Measurements from ENCODE around the gene SERTAD2. TPM values are rescaled to one million over a fixed set of nuclear protein-coding genes. Genes with fewer than 3 reads are reported as not detected.

Gene SERTAD2
- total RNA-seq, 2 experiments from 2014 or later: 50.5 to 54.1 TPM

DNA sequence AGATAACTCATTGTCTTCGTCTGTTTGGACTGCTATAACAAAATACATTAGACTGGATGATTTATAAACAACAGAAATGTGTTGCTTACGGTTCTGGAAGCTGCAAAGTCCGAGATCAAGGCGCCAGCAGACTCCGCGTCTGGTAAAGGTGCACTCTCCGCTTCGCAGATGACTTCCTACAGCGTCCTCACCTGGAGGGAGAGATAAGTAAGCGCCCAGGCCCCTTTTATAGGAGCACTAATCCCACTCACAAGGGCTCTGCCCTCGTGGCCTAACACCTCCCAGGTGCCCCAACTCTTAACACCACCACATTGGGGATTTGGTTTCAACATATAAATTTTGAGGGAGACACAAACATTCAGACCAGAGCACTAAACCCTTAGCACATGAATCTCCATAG lies 51.3 kb downstream of the SERTAD2 start:
- intact Hi-C loops (cut with DNase I, micrococcal nuclease): no loop called here
- Mint-ChIP-seq H3K27me3 (no peaks in the 10 kb centered on the region), H3K4me3 (no peak overlapping the region), H3K9me3 (no peaks in the 10 kb centered on the region), H3K36me3 (ENCODE audit: low read depth) (no peaks in the 10 kb centered on the region), H3K4me1 (ENCODE audit: low read depth) (peaks cover 16% of the 10 kb centered on the region), H3K27ac (no peak overlapping the region)
- Histone ChIP-seq H3K36me3 (ENCODE audit: insufficient read depth, low read length) (no peaks in the 10 kb centered on the region), H3K9me3 (ENCODE audit: control insufficient read depth in 1 of 2, insufficient read depth in 1 of 2, low read length in 2 of 2) (no peaks in the 10 kb centered on the region), H3K4me1 (ENCODE audit: insufficient read depth, low read length) (peaks cover 25% of the 10 kb centered on the region), H3K4me3 (ENCODE audit: low read length) (no peak overlapping the region), H3K27me3 (ENCODE audit: control insufficient read depth in 1 of 2, insufficient read depth in 2 of 2, low read length in 2 of 2) (no peaks in the 10 kb centered on the region), H3K27ac (ENCODE audit: low read depth in 1 of 2, low read length in 2 of 2) (no peak overlapping the region)
- no peak for DNase-seq
- CTCF ChIA-PET: no interaction called here
- no peak for ATAC-seq (ENCODE audit: poor library complexity)
- no peak for TF ChIP-seq CTCF (IDR thresholded peaks at IDR 0.05)
- POLR2A ChIA-PET: no interaction called here

DNA sequence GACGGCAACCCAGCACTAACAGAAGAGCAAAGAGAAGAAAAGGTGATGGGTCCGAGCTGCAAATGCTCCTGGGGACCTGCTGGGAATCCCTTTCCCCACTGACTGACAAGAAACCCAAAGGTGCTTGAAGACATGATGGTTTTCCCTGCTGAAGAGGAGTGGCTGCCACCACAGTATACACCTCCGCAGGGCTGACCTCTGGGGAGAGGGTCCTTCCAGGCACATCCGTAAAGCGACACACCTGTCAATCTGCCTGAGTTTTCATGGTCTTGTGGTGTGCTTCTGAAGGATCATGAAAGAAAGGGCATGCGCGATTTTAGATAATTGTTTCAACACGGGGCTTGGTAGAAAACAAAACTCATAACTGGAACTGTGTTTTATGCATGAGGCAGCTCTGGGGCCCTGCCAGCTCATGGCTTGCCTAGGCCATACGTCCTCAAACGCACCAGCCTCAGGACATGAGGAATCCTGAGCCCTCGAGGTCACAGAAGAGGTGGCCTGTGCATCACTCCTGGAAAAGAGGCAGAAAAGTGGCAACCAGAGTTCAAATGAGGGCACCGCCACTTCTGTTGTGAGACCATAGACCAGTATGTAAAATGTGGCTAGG lies 51.8 kb downstream of the SERTAD2 start:
- ChIA-PET POLR2A (no interaction called here), CTCF (no interaction called here)
- no peak for DNase-seq

GRCh38 chr2:64601034-64601754 lies 52.5 kb downstream of the SERTAD2 start:
- no peak overlapping the region for H3K27ac Mint-ChIP-seq
- H3K27ac ChIP-seq (ENCODE audit: low read depth in 1 of 2, low read length in 2 of 2): no peak overlapping the region
- H3K4me1 Mint-ChIP-seq (ENCODE audit: low read depth): peaks cover 4% of the 10 kb centered on the region
- H3K27me3 Mint-ChIP-seq: no peaks in the 10 kb centered on the region
- POLR2A ChIA-PET: interaction anchor here (0.7 kb wide), 1 partner anchor 43 kb away, joined by 3 read pairs; no protein-coding TSS in a partner anchor
- CTCF ChIA-PET: no interaction called here
- no peaks in the 10 kb centered on the region for H3K36me3 Mint-ChIP-seq (ENCODE audit: low read depth)
- H3K27me3 ChIP-seq (ENCODE audit: control insufficient read depth in 1 of 2, insufficient read depth in 2 of 2, low read length in 2 of 2): no peaks in the 10 kb centered on the region
- DNase-seq (no peak), ATAC-seq (ENCODE audit: poor library complexity) (no peak)
- H3K36me3 ChIP-seq (ENCODE audit: insufficient read depth, low read length): no peaks in the 10 kb centered on the region
- no peak overlapping the region for H3K4me3 ChIP-seq (ENCODE audit: low read length)
- H3K9me3 Mint-ChIP-seq: no peaks in the 10 kb centered on the region
- H3K4me3 Mint-ChIP-seq: no peak overlapping the region
- intact Hi-C loops (cut with DNase I, micrococcal nuclease): no loop called here
- no peaks in the 10 kb centered on the region for H3K9me3 ChIP-seq (ENCODE audit: control insufficient read depth in 1 of 2, insufficient read depth in 1 of 2, low read length in 2 of 2)
- TF ChIP-seq CTCF (IDR thresholded peaks at IDR 0.05): no peak
- H3K4me1 ChIP-seq (ENCODE audit: insufficient read depth, low read length): peaks cover 12% of the 10 kb centered on the region

More for the DNA sequence above, 51.8 kb downstream of the SERTAD2 start:
- no peak overlapping the region for H3K27ac ChIP-seq (ENCODE audit: low read depth in 1 of 2, low read length in 2 of 2)
- no peak overlapping the region for H3K27ac Mint-ChIP-seq
- no peak overlapping the region for H3K4me3 ChIP-seq (ENCODE audit: low read length)
- H3K9me3 Mint-ChIP-seq: no peaks in the 10 kb centered on the region
- peaks cover 11% of the 10 kb centered on the region for H3K4me1 Mint-ChIP-seq (ENCODE audit: low read depth)
- no peaks in the 10 kb centered on the region for H3K27me3 Mint-ChIP-seq
- no peak for ATAC-seq (ENCODE audit: poor library complexity)
- no peak overlapping the region for H3K4me3 Mint-ChIP-seq
- TF ChIP-seq CTCF (IDR thresholded peaks at IDR 0.05): no peak
- H3K36me3 Mint-ChIP-seq (ENCODE audit: low read depth): no peaks in the 10 kb centered on the region
- no peaks in the 10 kb centered on the region for H3K36me3 ChIP-seq (ENCODE audit: insufficient read depth, low read length)
- H3K27me3 ChIP-seq (ENCODE audit: control insufficient read depth in 1 of 2, insufficient read depth in 2 of 2, low read length in 2 of 2): no peaks in the 10 kb centered on the region
- intact Hi-C loops (cut with DNase I, micrococcal nuclease): no loop called here
- peaks cover 19% of the 10 kb centered on the region for H3K4me1 ChIP-seq (ENCODE audit: insufficient read depth, low read length)
- no peaks in the 10 kb centered on the region for H3K9me3 ChIP-seq (ENCODE audit: control insufficient read depth in 1 of 2, insufficient read depth in 1 of 2, low read length in 2 of 2)
